HCT116 (cell line): ENCODE data around the gene CALHM3.

Source experiments
- ELF1 ChIP-seq: IDR thresholded peaks from 2 replicates; pipeline ENCODE4 v1.6.1; 2012; ENCODE audit warnings: low read depth, borderline replicate concordance
- EZH2 ChIP-seq: fragments of 200-600 bp; sonication (generic); IDR thresholded peaks from 2 replicates; pipeline ENCODE4 v1.6.1; 2017; ENCODE audit warnings: antibody characterized with exemption, mixed run types
- MAX ChIP-seq: IDR thresholded peaks from 2 replicates; pipeline ENCODE4 v1.6.1; 2012
- POLR2A ChIP-seq: IDR thresholded peaks from 2 replicates; pipeline ENCODE4 v1.7.0; 2011; ENCODE audit warnings: borderline replicate concordance; ENCODE audit not compliant: insufficient read depth, insufficient read length; ENCODE audit errors: extremely low read depth
- POLR2AphosphoS5 ChIP-seq: IDR thresholded peaks from 2 replicates; pipeline ENCODE4 v1.6.1; 2011; ENCODE audit warnings: mild to moderate bottlenecking, low read depth, low read length, moderate library complexity
- SIN3A ChIP-seq: IDR thresholded peaks from 2 replicates; pipeline ENCODE4 v1.6.1; 2012; ENCODE audit warnings: low read depth
- ZNF274 ChIP-seq: fragments of 200-500 bp; sonication (Bioruptor generic); IDR thresholded peaks from 2 replicates; pipeline ENCODE4 v1.6.1; 2014; ENCODE audit warnings: mild to moderate bottlenecking, low read depth, low read length, inconsistent platforms
- TF ChIP-seq, protein P1 (sequence below), 3 experiments: fragments of 200-600 bp in 1 of 3; sonication (generic) in 1 of 3; IDR thresholded peaks in 2 of 3; conservative IDR thresholded peaks in 1 of 3; 2 replicates each; pipeline ENCODE4 v1.5.1; 2012 to 2017; ENCODE audit warnings: low read depth in 2 of 3, low read length in 2 of 3, antibody characterized with exemption in 1 of 3, borderline replicate concordance in 1 of 3, control low read depth in 1 of 3, mild to moderate bottlenecking in 1 of 3, mixed read lengths in 1 of 3, mixed run types in 1 of 3, moderate library complexity in 1 of 3; ENCODE audit not compliant: insufficient read depth in 1 of 3

DNA sequence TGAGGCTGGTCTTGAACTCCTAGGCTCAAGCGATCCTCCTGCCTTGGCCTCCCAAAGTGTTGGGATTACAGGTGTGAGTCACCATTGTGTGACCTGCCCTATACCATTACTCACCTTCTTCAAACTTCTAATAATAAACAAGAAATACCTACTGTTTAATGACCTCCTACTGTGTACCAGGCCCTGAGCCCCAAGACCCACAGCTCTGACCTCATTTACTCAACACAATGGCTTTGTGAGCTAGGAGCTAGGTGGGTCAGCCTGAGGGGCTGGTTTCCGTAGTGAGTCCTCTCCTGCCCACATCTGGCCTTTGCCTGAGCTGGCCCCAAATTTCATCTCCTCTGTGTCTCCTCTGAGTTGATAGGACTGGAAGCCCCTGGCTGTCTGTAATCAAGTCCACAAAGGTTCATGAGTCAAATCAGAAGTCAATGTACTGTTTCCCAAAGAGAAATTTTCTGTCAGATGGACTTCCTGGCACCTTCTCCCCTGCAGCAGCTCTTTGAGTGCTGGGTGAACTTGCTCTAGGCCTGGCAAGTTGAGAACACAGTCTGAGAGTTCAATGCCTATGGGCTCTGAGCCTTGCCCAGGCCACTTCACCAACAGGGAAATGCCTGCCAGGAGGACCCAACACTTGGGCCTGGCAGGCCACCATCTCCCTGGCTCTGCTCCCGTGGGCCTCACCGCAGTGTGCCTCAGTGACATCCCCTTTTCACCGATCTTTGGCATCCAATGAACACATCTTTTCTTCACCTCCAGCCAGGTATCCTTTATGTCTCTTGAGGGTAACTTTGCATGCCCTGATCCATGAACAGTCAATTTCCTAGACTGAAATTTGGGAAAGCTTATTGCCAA is 38.4 kb upstream of the CALHM3 start:
- TF ChIP-seq, protein P1, sequence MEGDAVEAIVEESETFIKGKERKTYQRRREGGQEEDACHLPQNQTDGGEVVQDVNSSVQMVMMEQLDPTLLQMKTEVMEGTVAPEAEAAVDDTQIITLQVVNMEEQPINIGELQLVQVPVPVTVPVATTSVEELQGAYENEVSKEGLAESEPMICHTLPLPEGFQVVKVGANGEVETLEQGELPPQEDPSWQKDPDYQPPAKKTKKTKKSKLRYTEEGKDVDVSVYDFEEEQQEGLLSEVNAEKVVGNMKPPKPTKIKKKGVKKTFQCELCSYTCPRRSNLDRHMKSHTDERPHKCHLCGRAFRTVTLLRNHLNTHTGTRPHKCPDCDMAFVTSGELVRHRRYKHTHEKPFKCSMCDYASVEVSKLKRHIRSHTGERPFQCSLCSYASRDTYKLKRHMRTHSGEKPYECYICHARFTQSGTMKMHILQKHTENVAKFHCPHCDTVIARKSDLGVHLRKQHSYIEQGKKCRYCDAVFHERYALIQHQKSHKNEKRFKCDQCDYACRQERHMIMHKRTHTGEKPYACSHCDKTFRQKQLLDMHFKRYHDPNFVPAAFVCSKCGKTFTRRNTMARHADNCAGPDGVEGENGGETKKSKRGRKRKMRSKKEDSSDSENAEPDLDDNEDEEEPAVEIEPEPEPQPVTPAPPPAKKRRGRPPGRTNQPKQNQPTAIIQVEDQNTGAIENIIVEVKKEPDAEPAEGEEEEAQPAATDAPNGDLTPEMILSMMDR (IDR thresholded peaks at IDR 0.05 in 2 of 3, conservative IDR thresholded peaks at IDR 0.05 in 1 of 3; ENCODE audit: borderline replicate concordance in 1 of 3, insufficient read depth in 1 of 3, low read depth in 2 of 3, low read length in 2 of 3): no peak
- TF ChIP-seq EZH2 (no peak), MAX (no peak), SIN3A (no peak), POLR2A (no peak), ELF1 (no peak), ZNF274 (no peak), POLR2AphosphoS5 (no peak)
